GM18870 (cell line): Measurements from ENCODE around the gene CLEC14A.

Experiments used
- ATAC-seq: cut with Tn5 transposase; IDR thresholded peaks from one replicate; pipeline ENCODE4 v1.9.1; 2021; ENCODE audit warnings: moderate library complexity; ENCODE audit not compliant: unreplicated experiment

Gene CLEC14A

GRCh38 chr14:38248321-38249028 is 7.4 kb downstream of the CLEC14A start:
- ATAC-seq: no peak

GRCh38 chr14:38243696-38244240 is 12.1 kb downstream of the CLEC14A start:
- no peak for ATAC-seq

DNA sequence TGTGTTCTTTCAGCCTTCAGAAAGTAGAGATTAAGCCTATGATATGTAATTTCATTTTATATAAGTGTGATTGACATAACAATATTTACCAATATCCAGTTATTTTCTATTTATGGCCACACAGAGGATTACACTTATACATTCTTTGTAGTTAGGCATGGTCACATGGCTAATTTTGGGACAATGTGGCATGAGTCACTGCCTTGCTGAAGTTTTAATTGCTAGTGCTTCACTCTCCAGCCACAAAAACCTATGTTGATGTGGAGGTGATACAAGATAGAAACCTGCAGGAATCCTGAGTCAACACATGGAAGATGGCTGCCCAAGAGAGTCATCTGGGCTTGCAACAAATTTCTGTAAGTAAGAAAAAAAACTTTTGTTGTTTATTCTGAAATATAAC is 17.0 kb downstream of the CLEC14A start:
- no peak for ATAC-seq

GRCh38 chr14:38238332-38238731 is 17.6 kb downstream of the CLEC14A start:
- no peak for ATAC-seq

DNA sequence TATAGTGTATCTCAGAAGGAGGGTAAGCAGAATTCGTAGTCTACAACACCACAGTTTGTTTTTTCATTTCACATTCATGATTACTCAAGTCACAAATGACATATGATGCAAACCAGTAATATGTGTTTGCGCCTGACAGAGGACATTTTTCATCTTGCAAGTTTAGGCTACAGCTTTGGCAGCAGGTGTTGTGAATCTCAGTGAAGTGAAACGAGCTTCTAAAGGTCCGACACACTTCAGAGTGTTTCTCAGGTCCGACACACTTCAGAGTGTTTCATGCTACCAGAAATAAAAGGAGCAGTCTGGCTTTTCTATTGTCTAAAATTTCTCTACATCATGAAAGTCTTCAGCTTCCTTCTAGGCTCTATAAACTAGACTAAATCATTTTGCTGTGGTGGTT is 22.7 kb downstream of the CLEC14A start:
- ATAC-seq: no peak

DNA sequence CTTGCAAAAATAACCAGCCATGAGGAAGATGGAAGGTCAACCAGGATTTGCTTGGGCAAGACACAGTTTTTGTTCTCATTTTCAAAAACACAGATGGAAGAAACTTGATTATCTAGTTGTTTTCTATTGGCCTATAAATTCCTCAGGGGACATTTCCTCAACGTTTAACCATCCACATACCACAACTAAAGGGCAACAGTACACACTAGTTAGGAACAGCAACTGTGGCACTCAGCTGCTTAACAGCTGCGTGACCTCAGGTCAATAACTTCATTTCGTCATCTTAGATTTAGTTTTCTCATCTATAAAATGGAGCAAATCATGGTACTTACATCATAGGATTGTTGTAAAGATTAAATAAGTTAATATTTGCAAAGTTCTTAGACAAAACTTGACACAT is 29.5 kb downstream of the CLEC14A start:
- ATAC-seq: no peak

DNA sequence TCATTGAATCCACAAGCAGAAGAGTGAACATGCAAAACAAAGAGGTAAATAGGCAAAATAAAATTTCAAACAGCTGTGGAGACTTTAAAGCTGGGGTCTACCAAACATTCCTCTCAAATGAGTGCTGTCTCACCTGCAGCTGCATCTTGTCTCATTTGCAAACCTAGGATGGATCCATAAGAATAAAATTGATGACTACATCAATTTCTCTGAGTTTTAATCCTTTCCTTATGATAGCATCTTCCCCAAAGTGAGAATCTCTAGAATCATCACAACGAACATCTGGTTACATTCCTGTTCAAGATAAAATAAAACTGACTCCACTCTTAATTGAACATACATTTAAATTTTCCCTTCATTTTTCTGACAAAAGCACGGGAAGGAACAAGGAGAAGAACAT is 29.9 kb downstream of the CLEC14A start:
- ATAC-seq: no peak

DNA sequence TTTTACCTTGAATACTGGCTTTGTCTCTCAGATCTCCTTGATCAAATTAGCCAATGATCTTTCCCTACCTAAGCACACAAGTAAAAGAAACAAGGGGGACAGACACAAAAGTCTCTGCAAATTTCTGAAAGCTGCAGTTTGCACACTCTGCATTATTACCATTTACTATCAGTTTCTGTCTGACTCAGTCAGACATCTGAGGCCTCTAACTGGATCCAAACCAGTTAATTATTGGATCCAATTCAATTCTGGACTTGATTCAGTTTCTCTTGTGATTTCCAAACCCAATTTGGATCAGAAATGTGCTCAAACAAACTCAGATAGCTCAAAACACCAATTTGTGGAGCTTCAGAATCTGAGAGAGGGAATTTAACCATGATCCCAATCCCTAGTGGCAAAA is 31.6 kb downstream of the CLEC14A start:
- ATAC-seq: no peak

DNA sequence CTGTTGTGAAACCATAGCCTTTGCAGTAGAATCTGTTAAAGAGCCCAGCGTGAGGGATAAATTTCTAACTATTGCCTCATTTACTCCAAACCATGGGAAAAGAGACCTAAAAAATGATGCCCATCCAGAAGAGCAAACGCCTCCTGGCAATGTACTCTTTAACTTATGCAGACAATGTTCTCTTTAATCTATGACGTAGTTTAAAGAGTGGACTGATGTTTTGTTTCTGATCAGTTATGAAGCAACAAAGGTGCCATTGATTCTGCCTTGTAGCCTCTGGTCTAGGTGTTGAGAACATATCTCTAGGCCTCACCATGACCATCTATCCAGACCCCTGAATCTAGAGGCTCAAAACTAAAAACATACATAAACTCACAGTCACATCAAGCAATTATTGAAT is 34.8 kb downstream of the CLEC14A start:
- no peak for ATAC-seq

DNA sequence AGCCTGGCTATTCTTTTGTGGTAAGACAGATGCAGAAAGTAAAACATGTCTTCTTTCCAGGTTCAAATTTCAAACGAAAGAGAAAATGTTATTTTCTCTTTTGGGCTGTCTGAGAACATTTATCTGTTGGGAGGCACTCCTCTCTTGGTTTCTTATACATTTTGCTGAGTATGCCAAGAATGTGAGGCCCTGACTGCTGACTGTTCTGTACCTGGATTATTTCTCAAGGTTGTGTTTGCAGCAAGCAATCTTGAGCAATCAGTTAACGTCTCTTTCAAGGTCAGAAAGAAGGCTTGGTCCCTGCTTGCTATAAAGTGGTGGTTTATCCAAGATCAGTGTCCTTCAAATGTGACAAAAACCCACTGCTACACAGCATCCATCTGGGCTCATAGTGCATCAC is 38.3 kb downstream of the CLEC14A start:
- ATAC-seq: no peak

DNA sequence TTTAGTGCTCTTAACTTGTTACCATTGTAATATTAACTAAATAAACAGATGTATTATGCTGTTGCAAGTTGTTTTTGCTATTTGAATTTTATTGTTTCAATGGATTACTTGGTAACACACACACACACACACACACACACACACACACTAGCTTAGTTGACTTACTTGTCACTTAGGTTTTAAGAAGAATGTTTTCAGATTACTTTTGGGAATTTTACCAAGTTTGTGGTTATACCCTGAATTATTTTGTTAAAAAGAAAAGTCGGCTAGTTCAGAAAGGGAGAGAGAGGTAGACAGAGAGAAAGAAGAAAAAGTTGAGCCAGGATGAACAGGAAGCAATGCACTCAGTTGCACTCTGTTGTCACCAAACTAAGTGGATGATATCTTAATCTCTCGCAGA is 42.9 kb downstream of the CLEC14A start:
- no peak for ATAC-seq

DNA sequence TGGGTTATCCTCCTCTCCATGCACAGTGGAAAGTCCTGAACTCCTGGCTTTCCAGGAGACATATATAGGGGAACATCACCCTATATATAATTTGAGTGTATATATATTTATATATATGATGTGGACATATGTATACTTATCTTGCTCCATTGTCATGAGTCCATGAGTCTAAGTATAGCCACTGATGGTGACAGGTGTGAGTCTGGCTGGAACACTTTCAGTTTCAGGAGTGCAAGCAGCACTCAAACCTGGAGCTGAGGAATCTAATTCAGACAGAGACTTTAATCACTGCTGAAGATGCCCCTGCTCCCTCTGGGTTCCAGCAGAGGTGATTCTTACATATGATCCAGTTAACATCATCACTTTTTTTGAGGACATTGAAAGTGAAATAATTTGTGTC is 43.8 kb downstream of the CLEC14A start:
- no peak for ATAC-seq

DNA sequence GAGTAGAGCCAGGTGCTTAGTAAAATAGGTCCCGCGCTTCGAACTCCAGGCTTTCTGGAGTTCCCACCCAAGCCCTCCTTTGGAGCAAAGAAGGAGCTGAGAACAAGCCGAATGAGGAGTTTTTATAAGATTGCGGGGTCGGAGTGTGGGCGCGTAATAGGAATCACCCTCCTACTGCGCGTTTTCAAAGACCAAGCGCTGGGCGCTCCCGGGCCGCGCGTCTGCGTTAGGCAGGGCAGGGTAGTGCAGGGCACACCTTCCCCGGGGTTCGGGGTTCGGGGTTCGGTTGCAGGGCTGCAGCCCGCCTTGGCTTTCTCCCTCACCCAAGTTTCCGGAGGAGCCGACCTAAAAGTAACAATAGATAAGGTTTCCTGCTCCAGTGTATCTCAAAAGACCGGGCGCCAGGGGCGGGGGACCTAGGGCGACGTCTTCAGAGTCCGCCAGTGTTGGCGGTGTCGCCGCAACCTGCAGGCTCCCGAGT is 44.6 kb downstream of the CLEC14A start:
- no peak for ATAC-seq

DNA sequence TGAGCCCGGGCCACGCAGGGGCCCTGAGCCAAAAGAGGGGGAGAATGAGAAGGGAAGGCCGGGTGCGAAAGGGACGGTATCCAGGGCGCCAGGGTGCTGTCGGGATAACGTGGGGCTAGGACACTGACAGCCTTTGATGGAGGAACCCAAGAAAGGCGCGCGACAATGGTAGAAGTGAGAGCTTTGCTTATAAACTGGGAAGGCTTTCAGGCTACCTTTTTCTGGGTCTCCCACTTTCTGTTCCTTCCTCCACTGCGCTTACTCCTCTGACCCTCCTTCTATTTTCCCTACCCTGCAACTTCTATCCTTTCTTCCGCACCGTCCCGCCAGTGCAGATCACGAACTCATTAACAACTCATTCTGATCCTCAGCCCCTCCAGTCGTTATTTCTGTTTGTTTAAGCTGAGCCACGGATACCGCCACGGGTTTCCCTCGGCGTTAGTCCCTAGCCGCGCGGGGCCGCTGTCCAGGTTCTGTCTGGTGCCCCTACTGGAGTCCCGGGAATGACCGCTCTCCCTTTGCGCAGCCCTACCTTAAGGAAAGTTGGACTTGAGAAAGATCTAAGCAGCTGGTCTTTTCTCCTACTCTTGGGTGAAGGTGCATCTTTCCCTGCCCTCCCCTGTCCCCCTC is 45.2 kb downstream of the CLEC14A start:
- ATAC-seq: no peak

GRCh38 chr14:38209572-38210557 is 46.0 kb downstream of the CLEC14A start:
- no peak for ATAC-seq

DNA sequence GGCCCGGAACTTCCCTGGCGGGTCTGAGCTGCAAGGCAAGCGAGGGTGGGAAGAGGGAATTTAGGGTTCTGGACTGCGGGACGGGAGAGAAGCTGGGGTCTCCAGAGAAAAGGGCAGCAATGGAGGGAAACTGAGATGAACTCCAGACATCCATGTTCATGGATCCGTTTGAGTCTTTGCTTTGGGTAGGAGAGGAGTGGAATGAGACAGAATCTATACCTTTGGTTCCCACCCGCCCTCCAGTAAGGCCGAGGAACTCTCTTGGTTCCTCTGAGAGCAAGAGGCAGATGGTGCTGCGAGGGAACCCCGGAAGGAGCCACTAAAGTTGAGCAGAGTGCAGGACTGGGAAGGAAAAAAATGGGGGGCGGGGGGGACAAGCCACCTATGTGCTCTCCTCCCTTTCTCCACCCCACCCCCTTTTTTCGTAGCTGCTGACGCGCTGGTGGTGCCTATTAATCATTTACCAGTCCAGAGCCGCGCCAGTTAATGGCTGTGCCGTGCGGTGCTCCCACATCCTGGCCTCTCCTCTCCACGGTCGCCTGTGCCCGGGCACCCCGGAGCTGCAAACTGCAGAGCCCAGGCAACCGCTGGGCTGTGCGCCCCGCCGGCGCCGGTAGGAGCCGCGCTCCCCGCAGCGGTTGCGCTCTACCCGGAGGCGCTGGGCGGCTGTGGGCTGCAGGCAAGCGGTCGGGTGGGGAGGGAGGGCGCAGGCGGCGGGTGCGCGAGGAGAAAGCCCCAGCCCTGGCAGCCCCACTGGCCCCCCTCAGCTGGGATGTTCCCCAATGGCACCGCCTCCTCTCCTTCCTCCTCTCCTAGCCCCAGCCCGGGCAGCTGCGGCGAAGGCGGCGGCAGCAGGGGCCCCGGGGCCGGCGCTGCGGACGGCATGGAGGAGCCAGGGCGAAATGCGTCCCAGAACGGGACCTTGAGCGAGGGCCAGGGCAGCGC is 47.0 kb downstream of the CLEC14A start:
- ATAC-seq: no peak

GRCh38 chr14:38207736-38208617 is 47.9 kb downstream of the CLEC14A start, which contains the start of gene SSTR1:
Gene SSTR1 (plus strand): TSS chr14:38207904. CDS start chr14:38209390, 1,486 bp downstream.
- ATAC-seq: no peak

DNA sequence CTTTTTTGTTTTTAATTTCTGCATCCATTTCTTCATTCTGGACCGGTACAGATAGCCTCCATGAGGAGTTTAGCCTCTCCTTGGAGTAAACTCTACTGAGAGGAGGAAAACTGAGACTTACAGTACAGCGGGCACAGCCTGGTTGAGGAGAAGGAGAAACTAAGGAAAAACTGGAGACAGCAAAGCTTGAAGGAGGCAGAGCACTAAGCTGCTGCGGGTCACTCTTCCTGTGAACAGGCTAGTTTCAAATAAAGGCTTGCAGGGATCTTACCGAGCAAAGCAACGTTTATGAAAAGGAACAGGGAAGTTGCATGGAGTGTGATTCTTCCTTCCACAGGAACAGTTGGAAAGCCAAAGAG is 48.5 kb downstream of the CLEC14A start:
- no peak for ATAC-seq
